B cell (primary cell): ENCODE results near the gene BTN2A1. TPM values are rescaled to one million over a fixed set of nuclear protein-coding genes. Genes with fewer than 3 reads are reported as not detected.

Experiments used
- ATAC-seq: fragments of 200-7000 bp; cut with Tn5 transposase; one replicate; pipeline ENCODE4 v1.10.0; 2021; ENCODE audit warnings: low read depth, mild to moderate bottlenecking, moderate number of reproducible peaks, moderate library complexity
- CTCF ChIA-PET: fragments of 350-600 bp; sonication (Branson Sonifier 250); formaldehyde crosslinking; loops from one replicate; lab custom pipeline; 2021; ENCODE audit warnings: antibody characterized with exemption, inconsistent platforms; lab: Charles Lee
- POLR2A ChIA-PET: fragments of 350-600 bp; sonication (Branson Sonifier 250); formaldehyde crosslinking; loops from one replicate; lab custom pipeline; 2021; ENCODE audit warnings: antibody characterized with exemption; lab: Charles Lee
- DNase-seq: peaks from one replicate; pipeline ENCODE4 v3.0.0; 2013
- H2AFZ ChIP-seq: 2 replicates; pipeline ENCODE4 v1.6.1; 2012; ENCODE audit warnings: mild to moderate bottlenecking, low read depth, low read length; ENCODE audit not compliant: insufficient read depth, poor library complexity, severe bottlenecking
- H3K27ac ChIP-seq, 2 donors: 1 replicate in 1 of 2; 2 replicates in 1 of 2; pipeline ENCODE4 v1.5.1; 2012 to 2013; ENCODE audit warnings: low read length in 2 of 2, mild to moderate bottlenecking in 2 of 2, moderate library complexity in 1 of 2
- H3K27me3 ChIP-seq, 4 experiments: fragments of 200-600 bp in 1 of 4; sonication (generic) in 1 of 4; replicated peaks in 1 of 4; 1 replicate in 2 of 4; 2 replicates in 2 of 4; pipeline versions ENCODE4 v1.6.1 to v1.7.0; 2013 to 2016; ENCODE audit warnings: low read length in 3 of 4, mild to moderate bottlenecking in 2 of 4, mixed read lengths in 1 of 4, moderate library complexity in 1 of 4; ENCODE audit not compliant: insufficient read depth in 4 of 4, control insufficient read depth in 3 of 4; ENCODE audit errors: control extremely low read depth in 1 of 4
- H3K36me3 ChIP-seq, 2 experiments: replicated peaks in 1 of 2; 1 replicate in 1 of 2; 2 replicates in 1 of 2; pipeline versions ENCODE4 v1.6.1 to v1.7.1; 2013; ENCODE audit warnings: low read length in 1 of 2; ENCODE audit not compliant: insufficient read depth in 2 of 2, control insufficient read depth in 1 of 2; ENCODE audit errors: control extremely low read depth in 1 of 2, extremely low read depth in 1 of 2
- H3K4me1 ChIP-seq, 2 donors: fragments of 200-600 bp in 1 of 2; sonication (generic) in 1 of 2; 1 replicate in 1 of 2; 2 replicates in 1 of 2; pipeline versions ENCODE4 v1.5.1 to v1.6.1; 2013 to 2017; ENCODE audit warnings: low read length in 2 of 2; ENCODE audit not compliant: control insufficient read depth in 2 of 2, insufficient read depth in 2 of 2
- H3K4me2 ChIP-seq: replicated peaks from 2 replicates; pipeline ENCODE3; 2012; ENCODE audit warnings: mild to moderate bottlenecking, low read depth, low read length; ENCODE audit not compliant: poor library complexity, severe bottlenecking
- H3K4me3 ChIP-seq, 5 experiments: fragments of 200-600 bp in 1 of 5; sonication (generic) in 1 of 5; 1 replicate in 3 of 5; 2 replicates in 2 of 5; pipeline versions ENCODE4 v1.5.1 to v1.7.0; 2011 to 2016; ENCODE audit warnings: low read length in 4 of 5, mild to moderate bottlenecking in 4 of 5, low read depth in 2 of 5, control low read depth in 1 of 5, moderate library complexity in 1 of 5; ENCODE audit not compliant: insufficient read depth in 1 of 5; ENCODE audit errors: control extremely low read depth in 1 of 5, extremely low read depth in 1 of 5
- H3K79me2 ChIP-seq: fragments of 200-600 bp; sonication (generic); one replicate; pipeline ENCODE4 v1.6.0; 2016; ENCODE audit warnings: low read length; ENCODE audit not compliant: control insufficient read depth, insufficient read depth
- H3K9ac ChIP-seq: fragments of 200-600 bp; sonication (generic); 2 replicates; pipeline ENCODE4 v1.6.1; 2017; ENCODE audit warnings: mild to moderate bottlenecking, low read length, moderate library complexity
- H3K9me3 ChIP-seq, 3 donors: one replicate each; pipeline versions ENCODE4 v1.6.1 to v1.7.1; 2013; ENCODE audit warnings: low read length in 2 of 3; ENCODE audit not compliant: control insufficient read depth in 2 of 3, insufficient read depth in 1 of 3; ENCODE audit errors: control extremely low read depth in 1 of 3
- H4K20me1 ChIP-seq: 2 replicates; pipeline ENCODE4 v1.6.0; 2012; ENCODE audit warnings: mild to moderate bottlenecking, low read length; ENCODE audit not compliant: insufficient read depth, control insufficient read depth, poor library complexity, severe bottlenecking
- H3K27ac Mint-ChIP-seq: one replicate; pipeline ENCODE4 v1.8.0; 2021; ENCODE audit warnings: mixed read lengths
- H3K27me3 Mint-ChIP-seq: one replicate; pipeline ENCODE4 v1.8.0; 2021; ENCODE audit warnings: mixed read lengths
- H3K4me1 Mint-ChIP-seq: one replicate; pipeline ENCODE4 v1.8.0; 2021; ENCODE audit warnings: mixed read lengths
- H3K4me3 Mint-ChIP-seq: one replicate; pipeline ENCODE4 v1.8.0; 2021; ENCODE audit warnings: mixed read lengths
- H3K9me3 Mint-ChIP-seq: one replicate; pipeline ENCODE4 v1.8.0; 2022; ENCODE audit warnings: mixed read lengths; ENCODE audit not compliant: insufficient read depth
- EZH2 ChIP-seq: IDR thresholded peaks from 2 replicates; pipeline ENCODE4 v1.6.1; 2012; ENCODE audit warnings: borderline replicate concordance, low read depth, mild to moderate bottlenecking, moderate library complexity, low read length; ENCODE audit not compliant: insufficient read depth, poor library complexity, severe bottlenecking
- WGBS: methylation state at CpG from one replicate; pipeline ENCODE4 v1.1.5; 2013; ENCODE audit warnings: missing lambda C conversion rate; ENCODE audit not compliant: insufficient coverage; 5-methylcytosine and 5-hydroxymethylcytosine counted together
- intact Hi-C: fragments of 100-400 bp; cut with micrococcal nuclease; formaldehyde crosslinking; loops from one replicate; pipeline ENCODE4 v1.10.0; 2022
- polyA plus RNA-seq: library from polyadenylated mRNA; depleted of rRNA; stranded (reverse); fragments of >200 nt; gene quantifications from 2 replicates; pipeline ENCODE4 v1.2.3, GENCODE V29; 2012
- total RNA-seq, 2 donors: library from RNA; stranded (reverse); fragments of 120-200 nt in 1 of 2; gene quantifications; 1 replicate in 1 of 2; 2 replicates in 1 of 2; pipeline versions ENCODE4 v1.2.3 to v1.2.4, GENCODE V29; 2013 to 2022
- TF ChIP-seq, protein P1 (sequence below): fragments of 200-600 bp; IDR thresholded peaks from one replicate; pipeline ENCODE4 v1.8.0; 2022; ENCODE audit warnings: antibody characterized with exemption, mild to moderate bottlenecking

Gene BTN2A1
- total and polyA plus RNA-seq, 2 donors (not counting 1 experiment from before 2014, with no cell fraction given) = 55.1 to 69.6 TPM

DNA sequence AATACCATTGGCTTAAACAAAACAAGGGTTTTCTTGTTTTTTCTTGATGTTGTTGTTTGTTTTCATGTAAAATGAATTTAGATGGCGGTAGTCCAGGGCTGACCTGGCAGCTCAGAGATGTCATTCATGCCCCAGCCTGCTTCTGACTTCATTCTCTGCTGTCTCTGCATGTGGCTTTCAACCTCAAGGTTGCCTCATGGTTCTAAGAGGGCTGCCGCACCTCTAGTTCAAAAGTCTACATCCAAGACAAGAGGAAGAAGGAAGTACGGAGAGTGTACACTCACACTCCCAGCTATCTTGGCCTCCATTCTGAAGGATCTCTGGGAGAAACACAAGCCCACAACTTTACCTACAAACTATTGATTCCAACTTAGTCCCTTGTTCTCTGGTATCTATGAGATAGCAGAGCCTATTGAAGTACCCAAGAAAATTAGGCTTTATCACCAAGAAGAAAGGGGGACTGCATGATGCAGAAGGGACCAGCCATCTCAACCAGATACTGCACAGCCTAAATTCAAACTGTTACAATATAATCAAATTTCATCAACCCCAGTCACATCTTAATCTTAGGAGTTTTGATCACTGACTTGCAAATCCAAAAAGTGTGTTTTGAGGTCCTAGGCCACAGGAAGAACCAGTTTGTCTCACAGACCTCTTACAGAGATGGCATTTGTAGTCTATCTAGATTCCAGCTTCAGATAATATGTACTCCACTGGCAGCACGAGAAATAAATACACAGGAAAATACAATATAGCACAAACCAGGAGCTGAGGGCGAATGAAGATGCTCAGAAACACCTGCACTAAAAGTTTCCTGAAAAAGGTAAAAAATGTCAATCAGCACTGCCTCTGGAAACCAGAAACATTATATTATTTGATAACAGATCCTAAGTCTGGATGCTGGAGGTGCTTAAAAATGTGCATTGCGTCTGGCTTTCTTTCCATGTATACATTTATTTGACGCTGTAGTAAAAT, 18.3 kb upstream of the BTN2A1 start:
- Histone ChIP-seq H2AFZ (peak overlapping the region; percentile 91), H4K20me1 (no peaks in the 10 kb centered on the region), H3K27ac (peak overlapping the region; percentile 94 to 96), H3K4me1 (peaks cover 19 to 29% of the 10 kb centered on the region in 2 donors), H3K9me3 (peaks cover 0 to 1% (median 0%) of the 10 kb centered on the region in 3 donors), H3K9ac (peak overlapping the region; percentile 99), H3K4me3 (peak overlapping the region; percentile 76 to 100 (median 87)), H3K36me3 (peaks cover 2 to 3% of the 10 kb centered on the region in 2 experiments), H3K4me2 (peak overlapping the region; percentile 84), H3K79me2 (peaks cover 26% of the 10 kb centered on the region), H3K27me3 (no peaks in the 10 kb centered on the region)
- H3K4me1 Mint-ChIP-seq = peaks cover 36% of the 10 kb centered on the region
- CTCF ChIA-PET = interaction anchor here (0.6 to 1.9 kb wide), 2 partner anchors 13 to 1348 kb away, joined by 4 to 6 read pairs; no protein-coding TSS in a partner anchor
- H3K27me3 Mint-ChIP-seq = no peaks in the 10 kb centered on the region
- intact Hi-C loops = loop anchor here (1.0 to 2.0 kb wide), 7 partner anchors 18 to 169 kb away; partner anchors contain the start of genes BTN2A1, BTN3A1 and BTN3A2
- ATAC-seq (no peak), DNase-seq (peak; percentile 49)
- 33% methylated on average over 1 of the region's 7 CpGs for WGBS
- H3K9me3 Mint-ChIP-seq = peaks cover 3% of the 10 kb centered on the region
- H3K4me3 Mint-ChIP-seq = peak overlapping the region; percentile 98
- H3K27ac Mint-ChIP-seq = peak overlapping the region; percentile 90
- POLR2A ChIA-PET = interaction anchor here (1.6 kb wide), 1 partner anchor 34 kb away, joined by 5 read pairs; no protein-coding TSS in a partner anchor
- TF ChIP-seq EZH2 = no peak
- TF ChIP-seq, protein P1, sequence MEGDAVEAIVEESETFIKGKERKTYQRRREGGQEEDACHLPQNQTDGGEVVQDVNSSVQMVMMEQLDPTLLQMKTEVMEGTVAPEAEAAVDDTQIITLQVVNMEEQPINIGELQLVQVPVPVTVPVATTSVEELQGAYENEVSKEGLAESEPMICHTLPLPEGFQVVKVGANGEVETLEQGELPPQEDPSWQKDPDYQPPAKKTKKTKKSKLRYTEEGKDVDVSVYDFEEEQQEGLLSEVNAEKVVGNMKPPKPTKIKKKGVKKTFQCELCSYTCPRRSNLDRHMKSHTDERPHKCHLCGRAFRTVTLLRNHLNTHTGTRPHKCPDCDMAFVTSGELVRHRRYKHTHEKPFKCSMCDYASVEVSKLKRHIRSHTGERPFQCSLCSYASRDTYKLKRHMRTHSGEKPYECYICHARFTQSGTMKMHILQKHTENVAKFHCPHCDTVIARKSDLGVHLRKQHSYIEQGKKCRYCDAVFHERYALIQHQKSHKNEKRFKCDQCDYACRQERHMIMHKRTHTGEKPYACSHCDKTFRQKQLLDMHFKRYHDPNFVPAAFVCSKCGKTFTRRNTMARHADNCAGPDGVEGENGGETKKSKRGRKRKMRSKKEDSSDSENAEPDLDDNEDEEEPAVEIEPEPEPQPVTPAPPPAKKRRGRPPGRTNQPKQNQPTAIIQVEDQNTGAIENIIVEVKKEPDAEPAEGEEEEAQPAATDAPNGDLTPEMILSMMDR = no peak
